Measurements from ENCODE around the gene PPTC7. TPM values are rescaled to one million over a fixed set of nuclear protein-coding genes. Genes with fewer than 3 reads are reported as not detected.

PPTC7 gene
- total and polyA plus RNA-seq, 10 of the 15 experiments (the other 5 are each of a cell fraction or from before 2014, with no cell fraction given): 4.0 to 69.6 (median 12.3) TPM

- in situ Hi-C loops (cut with MboI) (no loop called here), intact Hi-C loops (cut with micrococcal nuclease; ENCODE audit: unreplicated experiment) (no loop called here)
- H3K9ac ChIP-seq (ENCODE audit: control insufficient read depth, insufficient read depth, low read length): no peak overlapping the region
- peaks cover 7 to 28% of the 10 kb centered on the region in 2 experiments for H3K36me3 ChIP-seq (ENCODE audit: control insufficient read depth in 2 of 2, insufficient read depth in 2 of 2, low read length in 1 of 2)
- SMC1A ChIA-PET (ENCODE audit: uncharacterized antibody, unreplicated experiment): interaction anchor here (0.8 to 7.1 kb wide), 10 partner anchors 11 to 46 kb away, joined by 3 to 92 read pairs (median 8); no protein-coding TSS in a partner anchor
- H4K20me1 ChIP-seq (ENCODE audit: control insufficient read depth, insufficient read depth): no peaks in the 10 kb centered on the region
- WGBS (ENCODE audit: insufficient coverage, insufficient replicate concordance, low lambda C conversion rate, missing lambda C conversion rate): 97% methylated on average over 3 of the region's 3 CpGs
- H3K27me3 ChIP-seq (replicated peaks in 1 of 2; ENCODE audit: control insufficient read depth in 2 of 2, insufficient read depth in 2 of 2, low read length in 1 of 2): no peaks in the 10 kb centered on the region
- FAIRE-seq (no peak), DNase-seq (ENCODE audit: low read depth, low spot score) (no peak), ATAC-seq (no peak)
- no peak overlapping the region for H2AFZ ChIP-seq (ENCODE audit: control insufficient read depth, low read depth, low read length)
- H3K9me3 ChIP-seq (replicated peaks; ENCODE audit: control insufficient read depth, insufficient read depth, low read length): no peaks in the 10 kb centered on the region; the same call in 2 of the 3 replicates
- RAD21 ChIA-PET (ENCODE audit: unreplicated experiment): interaction anchor here (0.8 to 4.3 kb wide), 6 partner anchors 21 to 47 kb away, joined by 3 to 35 read pairs (median 6); no protein-coding TSS in a partner anchor
- POLR2A ChIA-PET: interaction anchor here (0.7 to 1.7 kb wide), 5 partner anchors 10 to 36 kb away, joined by 3 to 5 read pairs (median 4); no protein-coding TSS in a partner anchor
- peaks cover 9% of the 10 kb centered on the region for H3K4me1 ChIP-seq (ENCODE audit: control insufficient read depth, insufficient read depth, low read length)
- peaks cover 91% of the 10 kb centered on the region for H3K79me2 ChIP-seq (ENCODE audit: control insufficient read depth, insufficient read depth, low read length)
- CTCF ChIA-PET: interaction anchor here (0.6 to 7.3 kb wide), 13 partner anchors 11 to 853 kb away, joined by 3 to 110 read pairs (median 4); no protein-coding TSS in a partner anchor
- no peak overlapping the region for H3K27ac ChIP-seq (ENCODE audit: control insufficient read depth, insufficient read depth)
- H3K4me3 ChIP-seq: no peak overlapping the region
- no peak overlapping the region for H3K4me2 ChIP-seq (ENCODE audit: control insufficient read depth, insufficient read depth)
- BruUV-seq (replicated peaks): no TSS peak
- no peak for TF ChIP-seq SMARCA5 (IDR thresholded peaks at IDR 0.05)
- no peak for TF ChIP-seq PBX3 (IDR thresholded peaks at IDR 0.05; ENCODE audit: insufficient replicate concordance, low read depth, low read length)
- no peak for TF ChIP-seq USF2 (IDR thresholded peaks at IDR 0.05; ENCODE audit: borderline replicate concordance, low read depth, low read length)
- TF ChIP-seq CHD4 (IDR thresholded peaks at IDR 0.05): no peak
- TF ChIP-seq CREB1 (IDR thresholded peaks at IDR 0.05; ENCODE audit: low read depth): no peak
- TF ChIP-seq SMAD1 (IDR thresholded peaks at IDR 0.05; ENCODE audit: low read depth, partially characterized antibody): no peak
- no peak for TF ChIP-seq NFXL1 (IDR thresholded peaks at IDR 0.05; ENCODE audit: borderline replicate concordance)
- TF ChIP-seq E2F8 (IDR thresholded peaks at IDR 0.05; ENCODE audit: low read depth, partially characterized antibody): no peak
- TF ChIP-seq ELK1 (IDR thresholded peaks at IDR 0.05; ENCODE audit: low read depth, low read length): no peak
- no peak for TF ChIP-seq PRDM15 (CRISPR knock-in tag; IDR thresholded peaks at IDR 0.05)
- TF ChIP-seq HDAC6 (IDR thresholded peaks at IDR 0.05; ENCODE audit: unreplicated experiment): no peak
- no peak for TF ChIP-seq RAD51 (IDR thresholded peaks at IDR 0.05)
- no peak for TF ChIP-seq WRNIP1 (IDR thresholded peaks at IDR 0.05; ENCODE audit: borderline replicate concordance, low read depth, low read length)
- no peak for TF ChIP-seq TCF7 (IDR thresholded peaks at IDR 0.05; ENCODE audit: borderline replicate concordance)
Observed at GRCh38 chr12:110554184-110554583, 28.9 kb downstream of the PPTC7 start.

All from GM12878 (cell line).